ENCODE results near the gene TMEM141.
A peak's percentile ranks its signal among the peaks of the same experiment; 100 is the strongest.

TMEM141 gene

GRCh38 chr9:136790640-136791515, at the start of gene TMEM141:
Gene TMEM141 (plus strand): TSS chr9:136791344. CDS start chr9:136791371, 27 bp downstream.
- DNase-seq: peak; percentile 98

GRCh38 chr9:136741883-136742571, 49.1 kb upstream of the TMEM141 start:
- DNase-seq: no peak

- no peak for DNase-seq
Measured at GRCh38 chr9:136742591-136743391, 48.4 kb upstream of the TMEM141 start, which contains the start of gene LCN10. Gene LCN10 (minus strand): TSS chr9:136742940. CDS start chr9:136742903, 37 bp downstream.

GRCh38 chr9:136743639-136744211, 47.4 kb upstream of the TMEM141 start:
- DNase-seq: no peak

- DNase-seq: no peak
Measured at GRCh38 chr9:136744773-136745172, 46.4 kb upstream of the TMEM141 start.

GRCh38 chr9:136745389-136746154, 45.6 kb upstream of the TMEM141 start:
- no peak for DNase-seq

- DNase-seq: no peak
Measured at GRCh38 chr9:136746155-136746490, 45.0 kb upstream of the TMEM141 start.

GRCh38 chr9:136746621-136747020, 44.5 kb upstream of the TMEM141 start:
- no peak for DNase-seq

GRCh38 chr9:136747161-136748060, 43.7 kb upstream of the TMEM141 start:
- DNase-seq: no peak

- no peak for DNase-seq
Measured at GRCh38 chr9:136748201-136748600, 42.9 kb upstream of the TMEM141 start, which contains the start of gene LCN6. Gene LCN6 (minus strand): TSS chr9:136748525. CDS start chr9:136748483, 42 bp downstream.

- no peak for DNase-seq
Measured at GRCh38 chr9:136748666-136749611, 42.2 kb upstream of the TMEM141 start.

GRCh38 chr9:136750526-136750925, 40.6 kb upstream of the TMEM141 start:
- no peak for DNase-seq

GRCh38 chr9:136751244-136751643, 39.9 kb upstream of the TMEM141 start:
- no peak for DNase-seq

GRCh38 chr9:136751814-136752213, 39.3 kb upstream of the TMEM141 start:
- DNase-seq: no peak

- no peak for DNase-seq
Measured at GRCh38 chr9:136753371-136754058, 37.6 kb upstream of the TMEM141 start.

- DNase-seq: no peak
Measured at GRCh38 chr9:136754059-136754572, 37.0 kb upstream of the TMEM141 start.

GRCh38 chr9:136754626-136755301, 36.4 kb upstream of the TMEM141 start:
- DNase-seq: no peak
